Suppressor macrophage (primary cell): ENCODE results near the gene CIC.
"Not testable (repeated sequence)": the region's sequence is repeated elsewhere in the genome, so short reads cannot be mapped to it uniquely, and the experiment has no call there.

ENCODE experiments used
- DNase-seq, 4 experiments: peaks; one replicate each; pipeline ENCODE4 v3.0.0-alpha.2; 2020 to 2022

CIC gene

DNA sequence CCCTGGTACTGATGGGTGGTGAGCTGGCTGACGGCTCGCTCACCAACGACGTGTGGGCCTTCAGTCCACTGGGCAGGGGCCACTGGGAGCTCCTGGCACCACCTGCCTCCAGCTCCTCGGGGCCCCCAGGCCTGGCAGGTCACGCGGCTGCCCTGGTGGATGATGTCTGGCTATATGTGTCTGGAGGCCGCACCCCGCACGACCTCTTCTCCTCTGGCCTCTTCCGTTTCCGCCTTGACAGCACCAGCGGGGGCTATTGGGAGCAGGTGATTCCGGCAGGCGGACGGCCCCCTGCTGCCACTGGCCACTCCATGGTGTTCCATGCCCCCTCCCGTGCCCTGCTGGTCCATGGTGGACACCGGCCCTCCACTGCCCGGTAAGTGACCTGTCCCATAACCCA, 66.9 kb downstream of the CIC start:
- DNase-seq: no peak

DNA sequence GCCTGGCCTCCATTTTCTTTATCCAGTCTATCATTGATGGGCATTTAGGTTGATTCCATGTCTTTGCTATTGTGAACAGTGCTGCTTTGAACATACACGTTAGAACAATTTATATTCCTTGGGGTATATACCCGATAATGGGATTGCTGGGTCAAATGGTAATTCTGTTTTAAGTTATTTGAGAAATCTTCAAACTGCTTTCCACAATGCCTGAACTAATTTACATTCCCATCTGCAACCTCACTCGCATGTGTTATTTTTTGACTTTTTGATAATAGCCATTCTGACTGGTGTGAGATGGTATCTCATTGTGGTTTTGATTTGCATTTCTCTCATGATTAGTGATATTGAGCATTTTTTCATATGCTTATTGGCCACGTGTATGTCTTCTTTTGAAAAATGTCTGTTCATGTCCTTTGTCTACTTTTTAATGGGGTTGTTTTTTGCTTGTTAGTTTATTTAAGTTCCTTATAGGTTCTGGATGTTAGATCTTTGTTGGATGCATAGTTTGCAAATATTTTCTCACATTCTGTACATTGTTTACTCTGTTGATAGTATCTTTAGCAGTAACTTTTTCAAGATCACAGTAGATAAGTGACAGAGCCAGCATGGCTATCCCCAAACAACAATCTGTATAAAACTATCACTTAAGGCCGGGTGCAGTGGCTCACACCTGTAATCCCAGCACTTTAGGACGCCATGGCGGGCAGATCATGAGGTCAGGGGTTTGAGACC, 70.2 kb downstream of the CIC start:
- DNase-seq: not testable (repeated sequence)

DNA sequence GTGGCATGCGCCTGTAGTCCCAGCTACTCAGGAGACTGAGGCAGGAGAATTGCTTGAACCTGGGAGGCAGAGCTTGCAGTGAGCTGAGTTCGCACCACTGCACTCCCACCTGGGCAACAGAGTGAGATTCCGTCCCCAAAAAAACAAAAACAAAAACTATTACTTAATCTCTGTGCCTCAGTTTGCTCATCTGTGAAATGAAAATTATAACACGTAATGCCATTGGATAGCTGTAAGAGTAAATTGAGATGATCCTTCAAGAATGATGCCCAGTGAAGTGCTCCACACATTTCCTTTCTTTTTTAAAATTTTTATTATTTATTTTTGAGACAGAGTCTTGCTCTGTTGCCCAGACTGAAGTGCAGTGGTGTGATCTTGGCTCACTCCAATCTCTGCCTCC, 70.9 kb downstream of the CIC start:
- not testable (repeated sequence) for DNase-seq

DNA sequence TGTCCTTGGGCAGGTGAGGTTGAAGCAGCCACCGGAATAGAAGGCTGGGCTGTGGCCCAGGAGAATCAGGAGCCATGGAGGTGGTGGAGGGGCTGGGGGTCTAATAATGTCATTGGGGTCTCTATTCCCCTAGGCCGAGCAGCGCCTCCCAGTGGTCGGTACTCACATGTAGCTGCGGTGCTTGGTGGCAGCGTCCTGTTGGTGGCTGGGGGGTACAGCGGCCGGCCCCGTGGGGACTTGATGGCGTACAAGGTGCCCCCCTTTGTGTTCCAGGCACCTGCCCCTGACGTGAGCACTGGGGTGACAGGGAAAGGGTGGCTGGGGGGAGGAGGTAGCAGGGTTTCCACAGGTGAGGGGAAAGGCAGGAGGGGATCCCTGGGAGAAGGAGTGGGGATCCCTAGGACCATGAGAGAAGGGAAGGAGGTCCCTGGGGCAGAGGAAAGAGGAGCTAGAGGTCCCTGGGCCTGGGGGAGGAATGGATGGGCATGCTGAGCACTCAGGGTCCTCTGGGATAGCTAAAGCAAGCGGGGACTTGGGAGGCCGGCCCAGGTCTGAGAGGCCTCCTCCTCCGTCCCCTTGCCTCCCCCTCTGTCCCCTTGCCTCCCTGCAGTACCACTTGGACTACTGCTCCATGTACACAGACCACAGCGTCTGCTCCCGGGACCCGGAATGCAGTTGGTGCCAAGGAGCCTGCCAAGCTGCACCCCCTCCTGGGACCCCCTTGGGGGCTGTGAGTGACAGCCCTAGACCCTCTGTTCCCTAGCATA, 74.5 kb downstream of the CIC start:
- no peak for DNase-seq

DNA sequence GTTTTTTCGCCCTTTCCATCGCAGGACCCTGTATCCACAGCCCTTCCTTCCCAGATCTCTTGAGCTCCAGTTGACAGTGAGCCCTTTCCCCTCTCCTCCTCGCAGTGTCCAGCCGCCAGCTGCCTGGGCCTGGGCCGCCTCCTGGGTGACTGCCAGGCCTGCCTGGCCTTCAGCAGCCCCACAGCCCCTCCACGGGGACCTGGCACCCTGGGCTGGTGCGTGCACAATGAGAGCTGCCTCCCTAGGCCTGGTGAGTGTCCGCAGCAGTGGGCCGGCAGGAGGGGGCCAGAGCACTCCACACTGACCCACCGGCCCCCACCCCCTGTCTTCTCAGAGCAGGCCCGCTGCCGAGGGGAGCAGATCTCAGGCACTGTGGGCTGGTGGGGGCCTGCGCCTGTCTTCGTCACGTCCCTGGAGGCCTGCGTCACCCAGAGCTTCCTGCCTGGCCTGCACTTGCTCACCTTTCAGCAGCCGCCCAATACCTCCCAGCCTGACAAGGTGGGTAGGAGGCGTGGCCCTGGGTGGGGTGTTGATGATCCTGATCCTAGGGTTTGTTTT, 75.4 kb downstream of the CIC start:
- DNase-seq: no peak
